Activated T-cell treated with anti-CD3 and anti-CD28 coated beads, Interleukin-2, amount 50 U/mL, for 72 hours (primary cell): ENCODE measurements around the gene CLDN24. TPM values are rescaled to one million over a fixed set of nuclear protein-coding genes. Genes with fewer than 3 reads are reported as not detected.

Source experiments
- ATAC-seq, 2 donors: fragments of 150-1000 bp; cut with Tn5 transposase; replicated peaks in 1 of 2; 2 replicates each; pipeline ENCODE4 v1.10.0; 2021; ENCODE audit warnings: moderate library complexity in 2 of 2, mild to moderate bottlenecking in 1 of 2
- DNase-seq, 2 donors: peaks; one replicate each; pipeline ENCODE4 v3.0.0; 2021 to 2022; ENCODE audit warnings: mixed read lengths in 1 of 2
- H3K27ac Mint-ChIP-seq: one replicate; pipeline ENCODE4 v1.8.0; 2022; ENCODE audit warnings: mild to moderate bottlenecking, moderate library complexity, mixed read lengths
- H3K27me3 Mint-ChIP-seq: one replicate; pipeline ENCODE4 v1.8.0; 2022; ENCODE audit warnings: low read depth, mixed read lengths
- H3K36me3 Mint-ChIP-seq, 2 donors: one replicate each; pipeline ENCODE4 v1.8.0; 2022; ENCODE audit warnings: mixed read lengths in 2 of 2, mild to moderate bottlenecking in 1 of 2; ENCODE audit not compliant: insufficient read depth in 2 of 2
- H3K4me1 Mint-ChIP-seq: one replicate; pipeline ENCODE4 v1.8.0; 2022; ENCODE audit warnings: low read depth, mixed read lengths
- H3K4me3 Mint-ChIP-seq, 2 donors: one replicate each; pipeline ENCODE4 v1.8.0; 2022; ENCODE audit warnings: mild to moderate bottlenecking in 2 of 2, mixed read lengths in 2 of 2, moderate library complexity in 2 of 2
- H3K9me3 Mint-ChIP-seq, 2 donors: one replicate each; pipeline ENCODE4 v1.8.0; 2022; ENCODE audit warnings: mixed read lengths in 2 of 2
- total RNA-seq, 2 donors: library from RNA; stranded (reverse); gene quantifications; one replicate each; pipeline ENCODE4 v1.2.3, GENCODE V29; 2022

CLDN24 gene
- total RNA-seq, 2 donors from 2014 or later = not detected

DNA sequence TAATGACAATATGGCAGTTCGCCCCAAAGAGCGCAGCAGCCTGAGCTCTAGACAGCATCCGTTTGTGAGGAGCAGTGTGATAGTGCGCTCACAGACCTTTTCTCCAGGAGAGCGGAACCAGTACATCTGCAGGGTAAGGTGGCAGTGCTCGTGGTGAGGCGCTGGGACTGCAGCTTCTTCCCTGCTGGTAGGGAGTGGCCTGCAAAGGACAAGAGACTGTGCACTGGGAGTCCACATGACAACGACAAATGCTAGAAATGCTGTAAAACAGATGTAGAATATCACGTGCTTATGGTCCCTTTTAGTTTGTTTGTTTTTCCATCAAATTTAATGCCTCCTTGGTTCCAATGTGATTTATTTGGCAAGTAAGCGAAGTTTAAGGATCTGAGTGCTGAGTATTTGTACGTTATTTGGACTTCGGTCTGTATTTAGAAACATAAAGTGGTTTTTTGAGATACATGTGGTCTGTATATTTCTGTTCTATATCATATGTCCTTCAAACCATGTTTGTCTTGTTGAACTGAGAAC, 37.9 kb downstream of the CLDN24 start:
- H3K9me3 Mint-ChIP-seq = no peaks in the 10 kb centered on the region
- H3K4me1 Mint-ChIP-seq = no peaks in the 10 kb centered on the region
- H3K4me3 Mint-ChIP-seq = no peak overlapping the region
- no peaks in the 10 kb centered on the region for H3K36me3 Mint-ChIP-seq
- ATAC-seq (no peak), DNase-seq (no peak)
- H3K27me3 Mint-ChIP-seq = no peaks in the 10 kb centered on the region
- no peak overlapping the region for H3K27ac Mint-ChIP-seq

DNA sequence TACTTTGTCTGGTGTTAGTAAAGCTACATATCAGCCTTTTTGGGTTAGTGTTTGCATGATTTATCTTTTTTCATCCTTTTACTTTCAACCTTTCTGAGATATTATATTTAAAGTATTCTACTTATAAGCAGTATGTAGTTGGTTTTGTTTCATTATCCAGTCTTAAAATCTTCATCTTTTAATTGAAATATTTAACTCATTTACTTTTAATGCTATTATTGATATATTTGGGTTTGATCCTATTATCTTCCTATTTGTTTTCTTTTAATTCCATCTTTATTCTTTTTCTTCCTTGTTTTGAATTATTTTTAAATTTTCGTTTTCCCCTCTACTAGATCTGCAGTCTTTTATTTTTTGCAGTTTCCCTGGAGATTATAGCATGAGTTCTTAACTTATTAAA, 46.1 kb downstream of the CLDN24 start:
- DNase-seq (no peak), ATAC-seq (no peak)
- H3K9me3 Mint-ChIP-seq = peaks cover 0 to 6% of the 10 kb centered on the region in 2 donors
- H3K4me3 Mint-ChIP-seq = no peak overlapping the region
- no peak overlapping the region for H3K27ac Mint-ChIP-seq
- H3K36me3 Mint-ChIP-seq = peaks cover 3 to 6% of the 10 kb centered on the region in 2 donors
- H3K27me3 Mint-ChIP-seq = no peaks in the 10 kb centered on the region
- H3K4me1 Mint-ChIP-seq = no peaks in the 10 kb centered on the region

DNA sequence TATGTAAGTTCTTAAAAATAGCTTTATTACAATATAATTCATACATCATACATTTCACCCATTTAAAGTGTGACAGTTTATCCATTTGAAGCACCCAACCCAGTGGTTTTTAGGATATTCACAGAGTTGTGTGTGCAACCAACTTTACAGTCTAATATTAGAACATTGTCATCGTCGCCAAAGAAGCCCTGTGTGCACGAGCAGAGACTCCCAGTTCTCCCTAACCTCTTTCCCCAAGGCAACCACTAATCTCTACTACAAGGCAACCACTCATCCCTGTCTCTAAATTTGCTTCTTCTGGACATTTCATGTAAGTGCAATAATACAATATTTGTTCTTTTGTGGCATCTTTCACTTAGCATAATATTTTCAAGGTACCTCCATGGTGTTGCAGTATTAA, 49.8 kb downstream of the CLDN24 start:
- ATAC-seq = no peak
- peaks cover 3 to 6% of the 10 kb centered on the region in 2 donors for H3K36me3 Mint-ChIP-seq
- no peaks in the 10 kb centered on the region for H3K4me1 Mint-ChIP-seq
- peaks cover 0 to 6% of the 10 kb centered on the region in 2 donors for H3K9me3 Mint-ChIP-seq
- H3K27ac Mint-ChIP-seq = no peak overlapping the region
- DNase-seq = no peak
- no peaks in the 10 kb centered on the region for H3K27me3 Mint-ChIP-seq
- H3K4me3 Mint-ChIP-seq = no peak overlapping the region

Other genes with a start within 250 kb of the CLDN24 start
- gene WWC2, start 223.2 kb downstream of the CLDN24 start, total RNA-seq = 1 to 10 TPM; 3.6 to 3.7 TPM
- gene CLDN22, start 2.1 kb downstream of the CLDN24 start, total RNA-seq = not detected
- gene CDKN2AIP, start 122.2 kb upstream of the CLDN24 start, total RNA-seq = 10 to 100 TPM; 29.7 to 48.0 TPM
- 10 to 100 TPM; 19.4 to 21.4 TPM for gene ING2, start 182.6 kb upstream of the CLDN24 start, total RNA-seq